Astrocyte of the spinal cord (primary cell): ENCODE results near the gene KDM1B.
A peak's percentile ranks its signal among the peaks of the same experiment; 100 is the strongest.

ENCODE experiments used
- DNase-seq: peaks from one replicate; pipeline ENCODE4 v3.0.0; 2011; ENCODE audit warnings: low read depth, low spot score
- H3K4me3 ChIP-seq: 2 replicates; pipeline ENCODE4 v1.5.1; 2011; ENCODE audit warnings: low read depth, mild to moderate bottlenecking, low read length, moderate library complexity
- CTCF ChIP-seq: IDR thresholded peaks from 2 replicates; pipeline ENCODE4 v1.5.1; 2012; ENCODE audit warnings: low read depth, mild to moderate bottlenecking, low read length, inconsistent platforms
- in situ Hi-C: cut with HindIII; loops from 2 replicates; pipeline ENCODE4 v1.10.0; 2017; ENCODE audit warnings: low sequenced_read_pairs

KDM1B gene

DNA sequence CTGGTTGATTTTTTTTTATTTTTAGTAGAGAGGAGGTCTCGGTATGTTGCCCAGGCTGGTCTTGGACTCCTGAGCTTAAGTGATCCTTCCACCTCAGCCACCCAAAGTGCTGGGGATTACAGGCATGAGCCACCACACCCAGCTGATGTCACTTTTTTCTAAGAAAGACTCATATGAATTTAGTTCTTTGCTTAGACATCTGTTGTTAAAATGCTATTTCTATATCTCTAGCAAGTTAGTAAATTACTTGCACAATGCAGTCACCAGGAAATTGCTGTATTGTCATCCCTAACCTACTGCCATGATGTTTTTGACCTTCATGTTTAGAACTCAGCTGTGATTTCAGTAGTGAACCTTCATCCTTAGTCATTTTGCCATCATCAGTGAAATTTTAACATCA lies 5.7 kb downstream of the KDM1B start:
- H3K4me3 ChIP-seq, result no peak overlapping the region
- in situ Hi-C loops, result no loop called here
- no peak for TF ChIP-seq CTCF
- no peak for DNase-seq

DNA sequence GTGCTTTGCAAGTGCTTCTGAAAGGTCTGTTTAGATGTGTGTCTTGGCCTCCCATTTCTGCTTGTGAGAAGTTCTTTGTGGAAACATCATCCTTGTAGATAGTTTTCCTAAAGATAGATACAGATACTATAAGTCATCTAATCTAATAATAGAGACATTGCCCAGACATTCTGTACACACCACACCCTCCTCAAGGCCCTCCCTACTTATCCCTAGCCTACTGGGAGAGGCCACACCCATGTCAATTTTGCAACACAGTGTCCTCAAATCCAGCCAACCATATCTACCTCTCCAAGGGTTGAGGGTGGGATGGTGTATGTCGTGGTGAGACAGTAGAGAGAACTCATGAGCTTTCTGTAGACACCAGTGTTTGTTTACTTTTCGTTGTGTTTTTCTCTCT lies 6.2 kb downstream of the KDM1B start:
- H3K4me3 ChIP-seq, result no peak overlapping the region
- TF ChIP-seq CTCF, result no peak
- no peak for DNase-seq
- in situ Hi-C loops, result no loop called here

- DNase-seq, result no peak
- in situ Hi-C loops, result no loop called here
- TF ChIP-seq CTCF, result no peak
- H3K4me3 ChIP-seq, result no peak overlapping the region
Measured at GRCh38 chr6:18162401-18162800, 7.2 kb downstream of the KDM1B start.

DNA sequence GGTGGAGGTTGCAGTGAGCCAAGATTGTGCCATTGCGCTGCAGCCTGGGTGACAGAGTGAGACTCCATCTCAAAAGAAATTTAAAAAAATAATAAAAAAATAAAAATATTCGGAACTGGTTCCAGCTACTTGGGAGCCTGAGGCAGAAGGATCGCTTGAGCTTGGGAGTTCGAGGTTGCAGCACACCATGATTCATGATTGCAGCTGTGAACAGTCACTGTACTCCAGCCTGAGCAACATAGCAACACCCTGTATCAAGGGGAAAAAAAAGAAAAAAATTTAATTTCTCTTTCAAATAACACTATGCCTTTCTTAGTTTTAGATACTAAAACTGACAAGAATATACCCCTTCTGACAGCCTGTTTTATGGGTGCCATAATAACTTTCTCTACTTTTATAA lies 10.5 kb downstream of the KDM1B start:
- H3K4me3 ChIP-seq, result no peak overlapping the region
- no peak for DNase-seq
- in situ Hi-C loops, result no loop called here
- no peak for TF ChIP-seq CTCF

DNA sequence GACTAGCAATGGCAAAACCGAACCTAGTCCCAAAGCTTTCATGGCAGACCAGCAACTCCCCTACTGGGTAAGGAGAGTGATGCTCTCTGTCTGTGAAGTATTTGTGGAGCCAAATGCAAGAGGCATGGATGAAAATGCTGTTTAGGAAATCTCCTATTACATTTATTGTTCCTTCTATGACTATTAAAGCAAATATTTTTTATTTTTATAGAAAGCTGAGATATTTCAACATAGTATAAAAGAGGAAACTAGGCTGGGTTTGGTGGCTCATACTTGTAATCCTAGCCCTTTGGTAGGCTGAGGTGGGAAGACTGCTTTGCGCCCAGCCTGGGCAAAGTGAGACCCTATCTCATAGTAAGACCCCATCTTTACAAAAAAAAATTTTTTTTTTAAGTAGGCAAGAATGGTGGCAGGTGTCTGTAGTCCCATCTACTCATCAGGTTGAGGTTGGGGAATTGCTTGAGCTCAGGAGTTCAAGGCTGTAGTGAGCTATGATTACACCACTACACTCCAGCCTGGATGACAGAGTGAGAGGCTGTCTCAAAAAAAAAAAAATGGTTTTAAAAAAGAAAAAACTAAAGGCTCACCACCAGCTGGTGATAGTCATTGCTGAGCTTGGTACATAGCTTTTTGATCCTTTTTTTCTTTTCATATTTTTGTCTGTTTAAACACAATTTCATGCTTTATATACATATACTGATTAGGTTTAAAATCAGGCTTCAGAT lies 11.3 kb downstream of the KDM1B start:
- TF ChIP-seq CTCF, result no peak
- no peak overlapping the region for H3K4me3 ChIP-seq
- peak; percentile 32 for DNase-seq
- in situ Hi-C loops, result no loop called here

- no peak for TF ChIP-seq CTCF
- in situ Hi-C loops, result no loop called here
- H3K4me3 ChIP-seq, result no peak overlapping the region
- no peak for DNase-seq
Measured at GRCh38 chr6:18168264-18168663, 13.0 kb downstream of the KDM1B start.
